NOMO-1 (cell line): ENCODE measurements around the gene PRSS23.

Source experiments
- DNase-seq, 2 experiments: peaks; one replicate each; lab custom pipeline; 2025; ENCODE audit not compliant: unreplicated experiment in 2 of 2; lab: John Stamatoyannopoulos, UW

Gene PRSS23

DNA sequence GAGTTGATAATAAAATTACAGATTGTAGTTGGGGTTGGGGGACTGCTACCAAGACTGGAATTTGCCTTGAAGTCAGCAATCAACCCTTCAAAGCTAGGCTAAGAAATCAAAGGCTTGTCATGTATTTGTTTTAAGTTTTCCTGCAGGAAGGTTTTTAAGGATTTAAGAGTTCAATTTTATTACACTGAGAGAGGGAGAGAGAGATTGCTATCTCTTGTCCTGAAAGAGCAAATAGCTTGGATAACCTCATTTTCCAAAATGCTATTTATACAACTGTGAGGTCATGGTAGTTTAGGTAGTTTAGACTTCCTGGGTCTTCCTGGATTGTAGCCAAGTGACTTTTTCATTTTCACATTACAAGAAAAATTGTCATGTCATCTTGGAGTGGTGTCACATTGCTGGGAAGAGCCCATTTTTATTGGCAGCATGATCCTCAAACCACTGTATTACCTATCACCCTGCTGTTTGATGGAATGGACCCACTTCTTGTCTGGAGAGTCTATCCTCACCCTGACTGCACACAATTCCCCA is 10.1 kb upstream of the PRSS23 start:
- no peak for DNase-seq

DNA sequence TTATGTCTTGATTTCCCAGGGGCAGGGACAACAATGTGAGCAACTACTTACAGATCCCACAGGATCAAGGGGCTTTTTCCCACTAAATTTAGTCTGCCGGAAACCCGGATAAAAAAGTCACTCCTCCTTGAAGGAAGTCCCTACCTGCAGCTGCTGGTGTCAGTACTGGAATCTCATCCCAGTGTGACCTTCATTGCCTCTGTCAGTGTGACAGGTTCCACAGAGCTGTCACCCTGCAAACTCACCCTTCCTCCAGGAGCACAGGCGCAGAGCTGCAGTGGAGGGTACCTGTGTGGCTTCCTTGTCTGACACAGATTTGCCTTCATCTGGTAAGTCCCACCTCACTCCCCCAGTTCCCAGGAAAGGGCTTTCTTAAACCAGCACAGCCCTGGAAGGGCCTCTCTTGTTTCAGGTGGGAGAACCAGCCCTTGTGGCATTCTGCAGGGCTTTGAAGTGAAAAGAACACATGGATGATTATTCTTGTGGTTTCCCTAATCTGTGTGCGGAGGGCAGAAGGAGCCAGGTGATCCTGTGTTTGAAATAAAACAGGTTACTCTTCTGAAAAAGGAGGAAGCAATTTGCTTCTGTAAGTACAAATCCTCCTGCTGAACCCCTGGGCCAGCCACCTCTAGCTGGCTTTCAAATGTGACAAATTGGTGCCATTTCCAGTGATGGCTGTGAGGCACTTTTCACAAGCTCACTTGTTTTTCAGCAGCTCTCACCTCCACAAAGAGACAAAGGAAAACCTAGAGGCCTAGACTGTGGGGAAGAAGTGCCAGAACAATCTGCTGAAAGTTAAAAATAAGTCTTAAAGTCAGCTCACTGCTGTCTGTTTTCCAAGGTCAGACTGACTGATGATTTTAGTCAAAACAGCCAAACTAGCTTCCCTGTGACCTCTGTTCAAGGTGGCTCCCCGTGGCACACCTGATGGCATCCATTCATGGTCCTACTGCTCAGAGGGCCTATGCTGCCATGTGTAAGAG is 9.2 kb upstream of the PRSS23 start:
- no peak for DNase-seq

DNA sequence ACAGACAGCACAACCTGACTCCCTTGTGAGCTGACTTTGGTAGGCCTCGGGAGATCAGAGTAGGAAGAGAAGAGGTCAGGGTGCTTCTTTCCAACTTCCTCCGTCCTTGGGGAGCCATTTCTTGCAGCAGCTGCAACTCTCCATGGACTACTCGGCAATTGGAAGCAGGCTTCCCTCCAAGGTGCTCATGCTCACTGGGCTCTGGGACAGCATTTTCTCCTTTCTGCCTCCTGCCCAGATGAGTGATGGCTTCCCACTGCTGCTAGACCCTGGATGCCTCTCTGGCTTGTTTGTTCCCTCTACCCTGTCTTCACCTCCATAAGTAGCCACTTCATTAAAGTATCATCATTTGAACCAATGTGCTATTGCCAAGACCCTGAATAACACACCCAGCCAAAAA is 8.2 kb upstream of the PRSS23 start:
- no peak for DNase-seq

DNA sequence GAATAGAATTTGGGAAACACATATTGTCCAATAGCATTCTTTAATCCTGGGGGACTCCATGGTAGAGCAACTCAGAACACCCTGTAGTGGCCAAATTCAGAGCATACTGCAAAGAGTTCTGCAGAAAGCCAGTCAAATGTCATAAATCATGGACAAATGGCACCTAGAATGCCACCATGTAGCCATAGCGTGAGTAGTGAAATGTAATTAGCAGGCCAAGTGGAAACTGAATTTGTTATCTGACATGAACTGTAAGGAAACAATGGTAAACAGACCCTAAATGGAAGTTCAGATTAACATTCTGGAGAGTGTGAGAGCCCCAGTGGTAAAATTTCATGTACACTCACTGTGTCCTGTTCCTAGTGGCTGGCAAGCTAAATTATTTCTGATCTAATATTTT is 7.0 kb upstream of the PRSS23 start:
- DNase-seq = no peak

DNA sequence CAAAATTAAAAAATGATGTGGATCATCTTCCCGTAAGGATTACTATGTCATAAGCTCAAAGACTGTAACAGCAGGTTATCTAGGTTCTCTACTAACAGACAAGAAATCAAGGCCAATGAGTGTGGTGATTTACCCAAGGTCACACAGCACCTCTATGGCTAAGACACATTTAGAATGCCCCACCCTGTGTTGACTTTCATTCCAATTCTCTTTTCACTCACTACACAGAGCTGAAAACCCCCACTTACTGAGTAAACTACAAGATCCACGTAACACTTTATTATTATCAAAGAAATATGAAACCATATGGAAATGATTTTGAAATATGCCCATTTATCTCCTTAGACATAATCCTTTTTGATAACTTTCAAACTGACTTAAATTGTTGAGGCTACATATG is 4.8 kb upstream of the PRSS23 start:
- DNase-seq = no peak

GRCh38 chr11:86795949-86796348 is 4.4 kb upstream of the PRSS23 start:
- DNase-seq = no peak

- DNase-seq = no peak
Observed at GRCh38 chr11:86797133-86797532, 3.2 kb upstream of the PRSS23 start.

DNA sequence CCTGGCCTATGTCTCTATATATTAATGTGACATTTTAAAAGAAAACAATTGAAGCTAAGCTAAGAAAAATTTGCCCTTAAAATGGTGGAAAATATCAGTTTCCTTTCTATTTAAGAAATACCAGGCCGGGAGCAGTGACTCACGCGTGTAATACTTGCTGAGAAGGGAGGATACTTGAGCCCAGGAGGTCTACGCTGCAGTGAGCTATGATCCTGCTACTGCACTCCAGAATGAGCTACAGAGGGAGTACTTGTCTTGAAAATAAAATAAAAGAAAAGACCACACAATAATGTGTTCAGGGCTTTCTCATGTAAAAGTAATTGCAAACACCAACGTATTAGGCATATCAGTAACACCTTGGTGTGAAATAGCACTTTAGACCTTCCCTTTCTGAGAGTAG is 1.4 kb upstream of the PRSS23 start:
- DNase-seq = no peak

DNA sequence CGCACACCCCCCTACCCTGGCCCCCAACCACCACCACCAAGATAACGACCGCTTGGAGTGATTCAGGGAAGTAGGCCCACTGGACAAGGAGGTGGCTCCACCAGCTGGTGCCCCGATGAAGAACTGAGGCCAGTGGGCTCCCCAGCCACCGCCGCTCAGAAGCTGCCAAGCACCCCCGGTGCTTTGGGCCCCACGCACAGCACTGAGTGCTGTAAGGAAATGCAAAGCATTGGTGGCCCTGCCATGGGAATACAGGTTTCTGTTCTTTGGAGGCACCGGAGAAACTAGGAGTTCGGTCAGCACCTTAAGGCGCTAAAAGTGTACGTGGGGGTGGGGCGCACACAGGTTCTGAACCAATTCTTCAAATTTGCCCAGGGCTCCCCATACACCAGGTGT is 664 bp upstream of the PRSS23 start:
- no peak for DNase-seq

GRCh38 chr11:86800960-86801272 is 574 bp downstream of the PRSS23 start:
- no peak for DNase-seq

DNA sequence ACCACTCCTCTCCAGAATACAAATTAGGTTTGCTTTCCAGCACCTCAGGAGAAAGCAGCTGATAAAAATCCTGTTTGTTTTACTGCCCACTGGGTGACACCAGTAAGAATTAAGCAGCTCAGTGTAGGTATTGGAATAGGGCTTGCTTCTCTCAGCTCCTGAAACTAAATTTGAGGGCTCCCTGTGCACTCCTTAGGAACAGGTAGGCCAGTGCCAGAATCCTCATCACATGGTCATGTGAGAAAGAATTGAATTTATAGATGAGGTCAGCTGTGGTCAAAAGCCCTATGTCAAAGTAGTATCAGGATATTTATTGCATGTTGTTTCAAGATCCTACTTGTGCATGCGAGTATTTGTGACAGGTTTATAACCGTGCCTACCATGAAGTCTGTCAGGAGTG is 1.0 kb downstream of the PRSS23 start:
- DNase-seq = no peak

DNA sequence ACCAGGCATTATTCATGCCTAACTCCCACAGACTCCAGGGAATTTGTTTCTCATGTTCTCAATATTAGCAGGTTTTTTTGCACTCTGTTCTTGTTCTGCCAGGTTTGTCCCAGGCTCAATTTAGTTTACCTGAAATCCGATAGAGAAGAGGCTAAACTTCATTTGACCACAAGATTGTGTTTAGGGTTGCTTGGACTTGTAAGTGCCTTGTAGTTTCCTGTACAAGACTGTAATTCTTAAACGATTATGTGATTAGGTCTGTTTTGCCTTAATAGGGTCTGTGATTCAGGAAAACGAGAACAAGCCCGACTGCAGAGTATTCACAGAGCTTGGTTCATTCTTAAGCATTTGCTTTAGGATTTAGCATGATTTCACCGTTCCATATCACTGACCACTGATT is 1.8 kb downstream of the PRSS23 start:
- no peak for DNase-seq

GRCh38 chr11:86802601-86803051 is 2.3 kb downstream of the PRSS23 start:
- peak in 1 of 2 experiments; percentile 27 for DNase-seq

DNA sequence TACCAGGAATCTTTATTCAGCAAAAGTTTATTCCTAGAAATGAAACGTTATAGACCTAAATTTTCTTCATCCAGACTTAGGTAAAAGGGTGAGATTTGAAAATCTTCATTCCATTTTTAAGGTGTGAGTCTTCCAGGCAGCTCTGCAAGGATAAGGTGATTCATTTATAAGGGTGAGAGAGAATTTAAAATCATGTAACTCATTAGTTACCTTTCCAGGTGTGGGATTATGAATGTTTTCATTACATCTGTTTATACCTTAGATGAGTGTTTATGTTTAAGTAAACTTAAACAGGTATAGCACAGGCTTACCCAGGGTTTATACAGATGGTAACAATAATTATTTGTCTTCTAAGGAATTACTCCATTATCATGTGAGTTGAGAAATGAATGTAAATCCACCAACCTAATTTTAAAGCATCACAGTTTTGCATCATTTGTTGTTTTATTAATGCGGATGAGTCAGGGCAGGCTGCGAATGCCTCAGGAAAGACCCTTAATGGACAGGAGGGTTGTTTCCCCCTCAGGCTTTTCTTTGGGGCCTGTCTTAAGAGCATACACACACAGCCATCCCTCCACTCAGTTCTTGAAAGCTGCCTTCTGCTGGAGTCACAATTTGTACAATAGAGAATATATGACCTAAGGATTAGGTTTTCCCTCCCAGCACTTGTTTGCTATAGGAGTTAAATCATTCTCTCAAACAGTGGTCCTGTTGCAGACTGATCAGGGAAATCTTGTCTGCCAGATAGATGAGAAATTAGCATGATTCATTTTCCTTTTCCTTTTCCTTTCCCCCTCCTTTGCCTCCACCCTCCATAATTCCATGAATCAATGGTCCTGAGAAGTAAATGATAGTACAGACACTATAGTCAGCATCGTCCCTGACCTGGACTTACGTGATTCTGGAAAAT is 3.0 kb downstream of the PRSS23 start:
- no peak for DNase-seq

DNA sequence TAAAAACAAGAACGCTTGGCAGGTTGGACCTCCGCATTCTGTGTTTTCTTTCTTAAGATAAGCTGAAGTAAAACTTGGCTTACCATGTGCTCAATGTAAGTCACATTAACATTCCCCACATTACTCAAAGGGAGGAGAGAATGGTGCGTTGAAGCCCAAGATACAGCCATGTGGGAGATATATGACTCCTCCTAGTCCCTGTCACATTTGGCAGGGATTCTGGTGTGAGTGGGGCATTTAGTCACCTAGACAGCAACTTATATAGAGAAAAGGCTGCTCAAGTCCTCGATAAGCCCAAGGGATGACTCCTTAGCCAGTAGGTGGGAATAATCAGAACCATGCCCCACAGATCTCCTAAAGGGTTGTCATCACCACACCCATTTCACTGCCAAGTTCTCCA is 4.6 kb downstream of the PRSS23 start:
- no peak for DNase-seq

DNA sequence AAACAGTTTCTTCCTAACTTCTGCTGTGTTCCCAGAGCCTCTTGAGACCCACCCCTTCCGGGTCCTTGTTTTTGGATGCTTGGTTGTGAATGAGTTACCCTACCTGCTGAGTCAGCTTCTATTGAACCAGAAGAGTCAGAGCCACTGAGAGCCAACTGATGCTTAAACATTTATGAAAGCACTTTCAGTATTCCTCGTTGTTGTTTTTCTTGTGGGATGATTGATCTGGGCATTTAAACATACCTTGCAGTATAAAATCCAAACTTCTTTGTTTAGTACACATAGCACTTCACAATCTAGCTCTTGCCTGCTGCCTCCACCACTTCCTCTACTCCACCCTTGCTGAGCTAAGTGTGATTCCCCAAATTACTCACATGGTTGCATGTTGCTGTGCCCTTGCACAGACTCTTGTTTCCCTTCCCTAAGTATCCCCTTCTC is 5.5 kb downstream of the PRSS23 start:
- DNase-seq = peak; percentile 30 to 44

DNA sequence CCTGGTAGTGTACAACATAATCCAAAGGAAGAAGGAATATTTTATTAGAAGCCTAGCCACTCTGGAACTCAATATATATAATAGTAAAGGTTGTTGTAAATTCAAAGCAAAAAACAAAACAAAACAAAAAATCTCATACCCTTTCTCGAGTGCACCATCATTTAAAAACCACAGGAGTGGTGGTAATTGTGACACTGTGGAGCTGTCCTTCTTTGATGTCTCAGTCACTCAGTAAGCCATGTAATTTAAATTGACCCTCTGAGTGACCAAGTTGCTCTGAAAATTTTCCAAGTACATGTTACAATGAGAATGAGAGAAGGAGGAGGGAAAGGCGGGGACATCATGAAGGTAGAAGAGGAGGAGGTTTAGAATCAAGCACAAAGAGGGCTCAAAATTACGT is 6.6 kb downstream of the PRSS23 start:
- no peak for DNase-seq

DNA sequence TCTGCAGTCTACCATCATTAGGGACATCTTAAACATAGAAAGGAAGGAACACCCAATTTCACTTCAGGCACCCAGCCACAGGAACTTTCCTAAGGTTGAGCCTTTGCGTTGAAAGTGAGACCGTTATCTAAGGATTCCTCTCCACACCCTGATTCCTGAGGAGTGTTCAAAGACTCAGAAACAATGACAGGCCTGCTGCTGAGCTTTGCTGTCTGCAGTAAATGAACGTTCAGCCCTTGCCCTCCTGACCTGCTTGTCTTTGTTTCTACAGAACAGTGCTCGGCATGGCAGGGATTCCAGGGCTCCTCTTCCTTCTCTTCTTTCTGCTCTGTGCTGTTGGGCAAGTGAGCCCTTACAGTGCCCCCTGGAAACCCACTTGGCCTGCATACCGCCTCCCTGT is 7.0 kb downstream of the PRSS23 start:
- no peak for DNase-seq

DNA sequence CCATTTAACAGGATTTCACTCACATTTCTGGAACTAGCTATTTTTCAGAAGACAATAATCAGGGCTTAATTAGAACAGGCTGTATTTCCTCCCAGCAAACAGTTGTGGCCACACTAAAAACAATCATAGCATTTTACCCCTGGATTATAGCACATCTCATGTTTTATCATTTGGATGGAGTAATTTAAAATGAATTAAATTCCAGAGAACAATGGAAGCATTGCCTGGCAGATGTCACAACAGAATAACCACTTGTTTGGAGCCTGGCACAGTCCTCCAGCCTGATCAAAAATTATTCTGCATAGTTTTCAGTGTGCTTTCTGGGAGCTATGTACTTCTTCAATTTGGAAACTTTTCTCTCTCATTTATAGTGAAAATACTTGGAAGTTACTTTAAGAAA is 9.2 kb downstream of the PRSS23 start:
- no peak for DNase-seq

GRCh38 chr11:86810288-86810687 is 9.9 kb downstream of the PRSS23 start:
- no peak for DNase-seq

DNA sequence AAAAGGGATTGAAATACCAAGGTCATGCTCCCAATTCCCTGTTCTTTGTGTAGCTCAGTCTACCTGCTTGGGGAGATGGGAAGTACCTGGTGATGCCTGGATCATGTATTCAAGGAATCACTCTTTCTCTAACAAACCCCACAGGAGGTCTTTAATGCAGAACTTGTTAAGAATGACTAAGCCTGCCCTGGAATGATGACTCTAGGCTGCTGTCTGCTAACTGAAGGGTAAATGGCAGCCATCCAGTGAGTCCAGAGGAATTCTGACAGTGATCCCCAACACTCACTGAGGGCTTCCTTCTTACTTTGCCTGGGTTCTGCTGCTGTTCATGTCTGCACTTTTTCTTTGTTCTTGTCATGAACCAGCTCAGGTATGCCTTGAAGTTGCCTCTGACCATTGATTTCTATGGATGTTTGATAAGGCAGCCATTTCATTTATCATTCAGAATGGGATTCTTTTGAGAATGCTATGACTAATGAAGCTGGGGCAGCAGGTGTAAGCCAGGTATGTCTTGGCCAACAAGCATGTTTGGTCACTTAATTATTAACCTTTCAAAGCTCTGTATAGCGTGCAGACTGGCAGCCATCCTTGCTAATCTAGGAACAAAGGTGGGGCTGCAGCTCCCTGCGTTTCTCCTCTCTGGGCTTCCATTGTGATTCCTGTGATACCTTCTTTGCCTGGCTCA is 11.4 kb downstream of the PRSS23 start:
- DNase-seq = no peak
